ENCODE measurements around the gene RNF141.

DNA sequence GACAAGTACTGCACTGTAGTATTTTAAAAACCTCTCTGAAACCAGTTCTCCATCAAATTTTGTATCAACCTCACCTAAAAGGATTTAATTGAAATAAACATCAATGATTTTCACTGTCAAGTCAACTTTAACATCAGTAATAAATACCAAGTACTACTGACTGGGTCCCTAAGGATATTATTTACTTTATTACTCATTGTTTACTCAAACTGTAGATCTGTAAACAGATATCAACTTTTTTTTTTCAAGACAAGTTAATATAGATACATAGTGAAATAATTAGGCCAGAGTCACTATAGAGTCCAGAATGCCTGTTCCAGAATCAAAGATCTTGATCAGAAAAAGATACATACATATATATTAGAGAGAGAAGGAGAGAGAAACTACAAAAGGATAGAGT is 1.6 kb downstream of the RNF141 start:
- TF ChIP-seq EZH2phosphoT487 (IDR thresholded peaks at IDR 0.05; ENCODE audit: insufficient read depth, low read depth) (no peak), EZH2 (IDR thresholded peaks at IDR 0.05; ENCODE audit: insufficient read depth, poor library complexity, severe bottlenecking) (no peak)

Measured in GM23248 (cell line).